ENCODE results near the gene CCDC149.

Gene CCDC149

DNA sequence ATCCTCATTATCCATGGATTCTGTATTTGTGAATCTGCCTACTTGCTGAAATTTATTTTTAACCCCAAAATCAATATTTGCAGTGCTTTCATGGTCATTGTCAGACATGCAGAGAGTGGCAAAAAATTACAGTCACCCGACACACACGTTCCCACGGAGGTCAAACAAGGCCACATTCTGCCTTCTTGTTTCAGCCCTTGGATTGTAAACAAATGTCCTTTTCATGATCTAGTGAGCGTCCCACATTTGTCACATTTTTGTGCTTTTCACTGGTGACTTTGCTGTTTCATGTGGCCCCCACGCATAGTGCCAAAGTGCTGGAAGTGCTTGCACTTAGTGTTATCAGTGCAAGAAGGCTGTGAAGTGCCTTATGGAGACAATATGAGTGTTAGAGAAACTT, 72.5 kb downstream of the CCDC149 start:
- H3K4me3 ChIP-seq (ENCODE audit: low read length): no peak overlapping the region
- H3K4me1 ChIP-seq (ENCODE audit: insufficient read depth, low read length): no peaks in the 10 kb centered on the region
- no peaks in the 10 kb centered on the region for H3K9me3 ChIP-seq (ENCODE audit: insufficient read depth, low read depth, low read length)
- no peaks in the 10 kb centered on the region for H3K27me3 ChIP-seq (ENCODE audit: insufficient read depth, low read length)
- H3K36me3 ChIP-seq (ENCODE audit: insufficient read depth, low read depth, low read length): no peaks in the 10 kb centered on the region
- H3K27ac ChIP-seq (ENCODE audit: low read length): no peak overlapping the region
- no peak overlapping the region for H3K9ac ChIP-seq (ENCODE audit: low read depth, low read length)

DNA sequence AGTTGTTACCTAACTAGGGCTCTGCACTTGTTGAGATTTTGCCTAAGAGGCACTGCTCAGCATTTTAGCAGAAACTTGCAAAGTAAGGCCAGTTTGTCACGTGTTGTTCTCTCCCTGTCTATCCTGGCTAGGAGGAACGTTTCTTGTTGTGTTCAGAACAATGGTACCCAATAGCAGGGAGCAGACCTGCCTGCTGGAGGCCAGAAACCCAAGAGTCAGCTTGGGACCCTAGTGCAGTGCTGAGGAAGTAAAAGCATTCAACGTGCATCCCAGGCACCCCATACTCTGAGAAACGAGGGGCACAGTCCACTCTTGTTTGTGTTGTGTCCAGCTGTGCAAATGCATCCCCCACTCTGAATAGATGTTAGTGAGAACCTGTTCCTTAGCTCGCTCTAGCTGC, 75.1 kb downstream of the CCDC149 start:
- H3K27me3 ChIP-seq (ENCODE audit: insufficient read depth, low read length): no peaks in the 10 kb centered on the region
- H3K4me3 ChIP-seq (ENCODE audit: low read length): no peak overlapping the region
- H3K36me3 ChIP-seq (ENCODE audit: insufficient read depth, low read depth, low read length): no peaks in the 10 kb centered on the region
- H3K4me1 ChIP-seq (ENCODE audit: insufficient read depth, low read length): no peaks in the 10 kb centered on the region
- no peak overlapping the region for H3K9ac ChIP-seq (ENCODE audit: low read depth, low read length)
- H3K9me3 ChIP-seq (ENCODE audit: insufficient read depth, low read depth, low read length): no peaks in the 10 kb centered on the region
- no peak overlapping the region for H3K27ac ChIP-seq (ENCODE audit: low read length)

DNA sequence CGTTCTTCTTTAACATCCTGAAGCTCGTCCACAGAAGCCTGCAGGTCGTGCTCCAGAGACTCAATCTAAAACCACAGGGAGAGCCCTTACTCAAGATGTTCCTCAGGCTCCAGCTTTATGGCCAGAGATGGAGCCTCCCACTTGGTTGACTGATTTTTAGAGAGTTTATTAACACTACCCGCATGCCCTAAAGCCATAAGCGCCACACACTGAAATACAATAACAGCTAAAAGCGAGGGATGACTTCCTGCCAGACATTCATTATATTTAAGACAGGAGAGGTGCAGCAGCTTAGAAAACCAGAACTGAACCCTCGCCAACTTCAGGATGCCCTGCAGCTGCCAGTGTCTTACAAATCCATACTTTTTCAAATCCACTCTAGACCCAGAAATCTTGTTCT, 75.5 kb downstream of the CCDC149 start:
- Histone ChIP-seq H3K4me1 (ENCODE audit: insufficient read depth, low read length) (no peaks in the 10 kb centered on the region), H3K9me3 (ENCODE audit: insufficient read depth, low read depth, low read length) (no peaks in the 10 kb centered on the region), H3K27me3 (ENCODE audit: insufficient read depth, low read length) (no peaks in the 10 kb centered on the region), H3K27ac (ENCODE audit: low read length) (no peak overlapping the region), H3K9ac (ENCODE audit: low read depth, low read length) (no peak overlapping the region), H3K4me3 (ENCODE audit: low read length) (no peak overlapping the region), H3K36me3 (ENCODE audit: insufficient read depth, low read depth, low read length) (no peaks in the 10 kb centered on the region)

DNA sequence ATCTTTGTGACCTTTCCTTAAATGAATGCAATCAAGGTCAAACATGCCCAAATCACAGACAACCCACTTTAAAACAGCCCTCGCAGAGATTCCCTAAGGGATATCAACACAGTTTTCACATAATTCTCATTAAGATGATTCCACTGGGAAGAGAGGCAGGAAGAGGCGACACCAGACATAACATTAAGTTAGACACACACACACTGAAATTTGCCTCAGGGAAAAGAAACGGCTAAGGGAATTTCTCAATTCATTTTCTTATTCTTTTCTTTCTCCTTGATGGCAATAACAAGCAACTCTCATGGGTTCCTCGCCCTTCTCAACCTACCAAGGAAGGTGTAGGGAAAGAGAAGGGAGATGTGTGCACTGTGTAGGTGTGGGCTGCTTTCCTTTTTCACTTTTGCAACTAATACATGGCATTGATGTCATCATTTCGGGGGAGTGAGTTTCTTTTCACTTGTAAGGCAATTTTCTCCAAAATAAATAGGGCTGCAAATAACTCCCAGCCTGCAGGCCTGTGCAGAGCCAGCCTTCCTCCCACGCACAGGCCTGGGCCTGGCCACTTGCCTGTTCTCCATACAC, 76.1 kb downstream of the CCDC149 start:
- Histone ChIP-seq H3K4me3 (ENCODE audit: low read length) (no peak overlapping the region), H3K9ac (ENCODE audit: low read depth, low read length) (no peak overlapping the region), H3K36me3 (ENCODE audit: insufficient read depth, low read depth, low read length) (no peaks in the 10 kb centered on the region), H3K9me3 (ENCODE audit: insufficient read depth, low read depth, low read length) (no peaks in the 10 kb centered on the region), H3K27me3 (ENCODE audit: insufficient read depth, low read length) (no peaks in the 10 kb centered on the region), H3K4me1 (ENCODE audit: insufficient read depth, low read length) (no peaks in the 10 kb centered on the region), H3K27ac (ENCODE audit: low read length) (no peak overlapping the region)

- Histone ChIP-seq H3K27ac (ENCODE audit: low read length) (no peak overlapping the region), H3K9me3 (ENCODE audit: insufficient read depth, low read depth, low read length) (no peaks in the 10 kb centered on the region), H3K9ac (ENCODE audit: low read depth, low read length) (no peak overlapping the region), H3K4me3 (ENCODE audit: low read length) (no peak overlapping the region), H3K4me1 (ENCODE audit: insufficient read depth, low read length) (no peaks in the 10 kb centered on the region), H3K27me3 (ENCODE audit: insufficient read depth, low read length) (no peaks in the 10 kb centered on the region), H3K36me3 (ENCODE audit: insufficient read depth, low read depth, low read length) (no peaks in the 10 kb centered on the region)
These were observed 77.1 kb downstream of the CCDC149 start for GRCh38 chr4:24835696-24836095.

GRCh38 chr4:24831637-24832036, 81.2 kb downstream of the CCDC149 start:
- H3K27me3 ChIP-seq (ENCODE audit: insufficient read depth, low read length): no peaks in the 10 kb centered on the region
- no peak overlapping the region for H3K4me3 ChIP-seq (ENCODE audit: low read length)
- H3K4me1 ChIP-seq (ENCODE audit: insufficient read depth, low read length): no peaks in the 10 kb centered on the region
- no peak overlapping the region for H3K9ac ChIP-seq (ENCODE audit: low read depth, low read length)
- no peaks in the 10 kb centered on the region for H3K9me3 ChIP-seq (ENCODE audit: insufficient read depth, low read depth, low read length)
- no peaks in the 10 kb centered on the region for H3K36me3 ChIP-seq (ENCODE audit: insufficient read depth, low read depth, low read length)
- no peak overlapping the region for H3K27ac ChIP-seq (ENCODE audit: low read length)

DNA sequence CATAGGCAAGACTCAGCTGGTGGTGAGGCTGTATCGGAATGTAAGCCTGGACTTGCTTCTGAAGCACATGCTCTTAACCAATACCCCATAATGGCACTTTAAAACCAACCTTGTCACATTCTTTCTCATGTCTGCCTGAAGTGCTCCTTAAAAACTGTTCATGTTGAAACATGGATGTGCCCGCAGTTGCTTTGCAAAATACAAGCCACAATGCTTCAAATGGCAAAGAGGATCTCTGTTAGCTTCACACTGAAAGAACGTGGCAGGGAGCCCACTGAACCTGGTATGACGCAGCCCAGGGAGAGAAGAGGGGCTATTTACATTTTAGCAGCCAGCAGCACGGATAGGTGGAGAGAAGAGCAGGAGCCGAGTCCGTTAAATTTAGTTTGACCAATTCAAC, 88.1 kb downstream of the CCDC149 start:
- H3K9me3 ChIP-seq (ENCODE audit: insufficient read depth, low read depth, low read length): no peaks in the 10 kb centered on the region

DNA sequence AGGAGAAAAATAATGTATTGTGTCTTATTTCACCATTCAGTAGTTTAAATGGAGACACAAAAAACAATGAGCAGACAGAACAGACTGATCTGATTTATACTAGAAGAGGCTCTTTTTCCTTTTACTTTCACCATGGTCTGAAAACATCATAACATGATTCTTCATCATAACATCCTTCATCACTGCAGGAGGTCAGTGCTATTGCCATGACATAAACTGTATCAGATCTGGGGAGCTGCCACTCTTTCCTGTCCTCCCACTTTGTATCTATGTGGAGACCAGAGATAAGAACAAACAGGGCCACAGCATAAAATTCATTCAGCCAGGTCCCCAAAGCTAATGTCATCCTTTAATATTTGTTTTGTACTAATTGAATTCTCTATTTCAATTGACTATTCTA, 92.3 kb downstream of the CCDC149 start:
- no peaks in the 10 kb centered on the region for H3K9me3 ChIP-seq (ENCODE audit: insufficient read depth, low read depth, low read length)
- no peak overlapping the region for H3K27ac ChIP-seq (ENCODE audit: low read length)
- H3K4me1 ChIP-seq (ENCODE audit: insufficient read depth, low read length): no peaks in the 10 kb centered on the region
- H3K36me3 ChIP-seq (ENCODE audit: insufficient read depth, low read depth, low read length): no peaks in the 10 kb centered on the region
- H3K4me3 ChIP-seq (ENCODE audit: low read length): no peak overlapping the region
- H3K9ac ChIP-seq (ENCODE audit: low read depth, low read length): no peak overlapping the region
- H3K27me3 ChIP-seq (ENCODE audit: insufficient read depth, low read length): no peaks in the 10 kb centered on the region

More for the DNA sequence above, 88.1 kb downstream of the CCDC149 start:
- H3K9ac ChIP-seq (ENCODE audit: low read depth, low read length): no peak overlapping the region
- no peaks in the 10 kb centered on the region for H3K36me3 ChIP-seq (ENCODE audit: insufficient read depth, low read depth, low read length)
- no peak overlapping the region for H3K4me3 ChIP-seq (ENCODE audit: low read length)
- no peaks in the 10 kb centered on the region for H3K4me1 ChIP-seq (ENCODE audit: insufficient read depth, low read length)
- H3K27ac ChIP-seq (ENCODE audit: low read length): no peak overlapping the region
- H3K27me3 ChIP-seq (ENCODE audit: insufficient read depth, low read length): no peaks in the 10 kb centered on the region

DNA sequence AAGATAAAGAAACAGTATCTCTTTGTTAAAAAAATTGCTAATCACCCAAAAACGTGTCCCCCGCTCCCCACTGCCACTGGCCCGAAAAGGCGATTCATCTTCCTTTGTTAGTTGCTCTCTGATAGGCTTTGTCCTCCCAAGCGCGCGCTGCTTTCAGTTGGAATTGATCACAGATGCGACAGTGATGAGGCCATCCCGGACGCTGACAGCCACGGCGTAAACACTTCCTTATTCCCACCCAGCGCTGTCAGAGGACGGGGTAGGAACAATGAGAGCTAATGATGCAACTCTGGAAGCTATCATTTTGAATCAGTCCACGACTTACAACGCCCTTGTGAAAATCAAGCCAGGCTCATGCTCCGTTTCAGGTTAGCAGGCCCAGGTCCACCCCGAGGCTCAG, 96.0 kb downstream of the CCDC149 start:
- Histone ChIP-seq H3K9ac (ENCODE audit: low read depth, low read length) (no peak overlapping the region), H3K4me1 (ENCODE audit: insufficient read depth, low read length) (no peaks in the 10 kb centered on the region), H3K27ac (ENCODE audit: low read length) (no peak overlapping the region), H3K27me3 (ENCODE audit: insufficient read depth, low read length) (no peaks in the 10 kb centered on the region), H3K9me3 (ENCODE audit: insufficient read depth, low read depth, low read length) (no peaks in the 10 kb centered on the region), H3K4me3 (ENCODE audit: low read length) (no peak overlapping the region), H3K36me3 (ENCODE audit: insufficient read depth, low read depth, low read length) (no peaks in the 10 kb centered on the region)

GRCh38 chr4:24813732-24814131, 99.1 kb downstream of the CCDC149 start:
- no peak overlapping the region for H3K4me3 ChIP-seq (ENCODE audit: low read length)

GRCh38 chr4:24810871-24811631, 101.8 kb downstream of the CCDC149 start:
- no peak overlapping the region for H3K9ac ChIP-seq (ENCODE audit: low read depth, low read length)
- no peak overlapping the region for H3K27ac ChIP-seq (ENCODE audit: low read length)
- no peaks in the 10 kb centered on the region for H3K36me3 ChIP-seq (ENCODE audit: insufficient read depth, low read depth, low read length)
- no peaks in the 10 kb centered on the region for H3K27me3 ChIP-seq (ENCODE audit: insufficient read depth, low read length)
- H3K9me3 ChIP-seq (ENCODE audit: insufficient read depth, low read depth, low read length): no peaks in the 10 kb centered on the region
- H3K4me1 ChIP-seq (ENCODE audit: insufficient read depth, low read length): peaks cover 7% of the 10 kb centered on the region; the same call in 1 of the 2 replicates
- no peak overlapping the region for H3K4me3 ChIP-seq (ENCODE audit: low read length)

More at GRCh38 chr4:24813732-24814131, 99.1 kb downstream of the CCDC149 start:
- Histone ChIP-seq H3K27ac (ENCODE audit: low read length) (no peak overlapping the region), H3K9ac (ENCODE audit: low read depth, low read length) (no peak overlapping the region), H3K4me1 (ENCODE audit: insufficient read depth, low read length) (peaks cover 7% of the 10 kb centered on the region; the same call in 1 of the 2 replicates), H3K27me3 (ENCODE audit: insufficient read depth, low read length) (no peaks in the 10 kb centered on the region), H3K36me3 (ENCODE audit: insufficient read depth, low read depth, low read length) (no peaks in the 10 kb centered on the region), H3K9me3 (ENCODE audit: insufficient read depth, low read depth, low read length) (no peaks in the 10 kb centered on the region)

- Histone ChIP-seq H3K9ac (ENCODE audit: low read depth, low read length) (no peak overlapping the region), H3K4me1 (ENCODE audit: insufficient read depth, low read length) (peaks cover 15% of the 10 kb centered on the region; the same call in 1 of the 2 replicates), H3K9me3 (ENCODE audit: insufficient read depth, low read depth, low read length) (no peaks in the 10 kb centered on the region), H3K4me3 (ENCODE audit: low read length) (no peak overlapping the region), H3K36me3 (ENCODE audit: insufficient read depth, low read depth, low read length) (no peaks in the 10 kb centered on the region), H3K27me3 (ENCODE audit: insufficient read depth, low read length) (no peaks in the 10 kb centered on the region), H3K27ac (ENCODE audit: low read length) (no peak overlapping the region)
These were observed 102.9 kb downstream of the CCDC149 start for GRCh38 chr4:24809815-24810405.
